ENCODE measurements around the gene AADACL4. TPM values are rescaled to one million over a fixed set of nuclear protein-coding genes. Genes with fewer than 3 reads are reported as not detected.

The AADACL4 gene
- total RNA-seq, 2 donors from 2014 or later: not detected

DNA sequence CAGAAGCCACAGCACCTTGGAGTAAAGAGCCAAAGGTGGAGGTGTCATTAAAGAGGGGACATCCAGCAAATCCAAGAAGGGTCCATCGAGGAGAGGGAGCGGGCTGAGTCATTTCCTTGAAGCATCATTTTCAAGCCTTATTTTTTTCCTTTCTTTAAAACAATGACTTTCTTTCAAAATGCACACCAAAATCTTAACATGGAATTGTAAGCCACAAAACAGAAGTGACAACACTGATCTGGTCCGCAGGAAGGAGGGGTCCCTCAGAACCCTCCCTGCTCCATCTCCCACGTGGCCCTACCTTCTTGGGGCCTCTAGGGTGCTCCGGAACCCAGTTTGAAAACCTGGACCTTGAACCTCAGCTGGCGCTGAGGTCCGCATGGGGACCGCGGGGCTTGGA, 40.7 kb upstream of the AADACL4 start:
- Mint-ChIP-seq H3K36me3 (ENCODE audit: low read depth) (peaks cover 11% of the 10 kb centered on the region), H3K27ac (no peak overlapping the region), H3K4me1 (peaks cover 28% of the 10 kb centered on the region), H3K27me3 (ENCODE audit: insufficient read depth) (peaks cover 95% of the 10 kb centered on the region), H3K4me3 (no peak overlapping the region), H3K9me3 (peaks cover 17% of the 10 kb centered on the region)
- H3K36me3 ChIP-seq (ENCODE audit: control insufficient read depth, insufficient read depth, low read length): no peaks in the 10 kb centered on the region
- H3K4me1 ChIP-seq (ENCODE audit: control insufficient read depth, insufficient read depth, low read length): peaks cover 7% of the 10 kb centered on the region
- no peak for TF ChIP-seq CTCF (conservative IDR thresholded peaks at IDR 0.05)
- H3K27ac ChIP-seq (ENCODE audit: low read depth, low read length): no peak overlapping the region
- DNase-seq: no peak
- peaks cover 81% of the 10 kb centered on the region for H3K27me3 ChIP-seq (ENCODE audit: control insufficient read depth, insufficient read depth, low read length, poor library complexity, severe bottlenecking)
- H3K4me3 ChIP-seq (ENCODE audit: low read length): no peak overlapping the region
- WGBS, 2 experiments (ENCODE audit: insufficient coverage in 1 of 2, insufficient read length in 1 of 2): 82% methylated on average over 9 of the region's 9 CpGs; no CpG with 5 or more reads in 1 of the 2 experiments
- no peak overlapping the region for H3K9ac ChIP-seq (ENCODE audit: extremely low read depth, low read length, poor library complexity, severe bottlenecking)
- H3K9me3 ChIP-seq (ENCODE audit: control insufficient read depth, low read length): peaks cover 11% of the 10 kb centered on the region

DNA sequence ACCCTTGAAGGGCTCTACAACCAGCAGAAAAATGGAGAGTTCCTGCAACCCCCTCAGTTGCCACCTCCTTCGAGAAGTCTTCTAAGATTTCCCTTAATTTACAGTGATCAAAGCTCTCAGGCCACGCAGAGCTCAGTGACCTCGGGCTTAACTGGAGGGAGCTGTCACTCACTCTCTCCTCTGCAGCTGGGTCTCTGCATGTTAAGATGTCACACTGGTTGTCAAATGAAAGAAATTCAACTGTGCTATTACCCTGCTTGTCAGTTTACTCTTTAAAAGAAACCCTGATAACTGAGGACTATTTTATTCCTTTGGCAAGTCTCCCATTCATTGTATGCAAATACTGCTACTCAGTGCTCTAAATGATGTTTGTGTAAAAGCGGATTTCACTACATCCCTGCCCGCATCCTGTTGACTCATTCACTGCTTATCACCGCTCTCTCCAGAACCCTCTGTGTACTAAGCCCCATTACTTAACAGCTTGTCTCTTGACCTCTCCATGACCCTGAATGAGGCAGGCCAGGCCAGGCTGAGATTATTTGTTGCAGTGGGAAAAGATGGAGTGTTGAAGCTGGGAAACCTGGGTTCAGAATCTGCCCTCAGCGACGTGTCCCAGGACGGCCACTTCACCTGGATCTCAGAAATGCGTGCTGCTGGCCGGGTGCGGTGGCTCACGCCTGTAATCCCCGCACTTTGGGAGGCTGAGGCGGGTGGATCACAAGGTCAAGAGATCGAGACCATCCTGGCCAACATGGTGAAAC, 39.6 kb upstream of the AADACL4 start:
- Mint-ChIP-seq H3K27ac (no peak overlapping the region), H3K27me3 (ENCODE audit: insufficient read depth) (peaks cover 95% of the 10 kb centered on the region), H3K4me3 (no peak overlapping the region), H3K9me3 (peaks cover 17% of the 10 kb centered on the region), H3K4me1 (peaks cover 28% of the 10 kb centered on the region), H3K36me3 (ENCODE audit: low read depth) (peaks cover 12% of the 10 kb centered on the region)
- Histone ChIP-seq H3K9ac (ENCODE audit: extremely low read depth, low read length, poor library complexity, severe bottlenecking) (no peak overlapping the region), H3K9me3 (ENCODE audit: control insufficient read depth, low read length) (peaks cover 11% of the 10 kb centered on the region), H3K4me3 (ENCODE audit: low read length) (no peak overlapping the region), H3K36me3 (ENCODE audit: control insufficient read depth, insufficient read depth, low read length) (no peaks in the 10 kb centered on the region), H3K27me3 (ENCODE audit: control insufficient read depth, insufficient read depth, low read length, poor library complexity, severe bottlenecking) (peaks cover 81% of the 10 kb centered on the region), H3K4me1 (ENCODE audit: control insufficient read depth, insufficient read depth, low read length) (peaks cover 7% of the 10 kb centered on the region), H3K27ac (ENCODE audit: low read depth, low read length) (no peak overlapping the region)
- TF ChIP-seq CTCF (conservative IDR thresholded peaks at IDR 0.05): no peak
- DNase-seq: peak; percentile 82
- 41 to 51% methylated on average over 11 to 16 of the region's 16 CpGs for WGBS, 2 experiments (ENCODE audit: insufficient coverage in 1 of 2, insufficient read length in 1 of 2)

DNA sequence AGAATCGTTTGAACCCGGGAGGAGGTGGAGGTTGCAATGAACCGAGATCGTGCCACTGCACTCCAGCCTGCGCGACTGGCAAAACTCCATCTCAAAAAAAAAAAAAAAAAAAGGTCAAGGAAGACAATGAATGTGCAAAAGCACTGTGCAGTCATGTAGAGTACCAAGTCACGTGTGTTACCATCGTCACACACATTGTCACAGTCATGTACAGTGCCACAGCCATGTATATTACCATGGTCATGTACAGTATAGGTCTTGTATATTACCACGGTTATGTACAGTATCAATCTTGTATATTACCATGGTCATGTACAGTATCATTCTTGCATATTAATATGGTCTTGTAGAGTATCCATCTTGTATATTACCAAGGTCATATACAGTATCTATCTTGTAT, 38.9 kb upstream of the AADACL4 start:
- Histone ChIP-seq H3K27ac (ENCODE audit: low read depth, low read length) (no peak overlapping the region), H3K27me3 (ENCODE audit: control insufficient read depth, insufficient read depth, low read length, poor library complexity, severe bottlenecking) (peaks cover 81% of the 10 kb centered on the region), H3K9ac (ENCODE audit: extremely low read depth, low read length, poor library complexity, severe bottlenecking) (no peak overlapping the region), H3K4me3 (ENCODE audit: low read length) (no peak overlapping the region), H3K4me1 (ENCODE audit: control insufficient read depth, insufficient read depth, low read length) (peaks cover 7% of the 10 kb centered on the region), H3K9me3 (ENCODE audit: control insufficient read depth, low read length) (peaks cover 11% of the 10 kb centered on the region), H3K36me3 (ENCODE audit: control insufficient read depth, insufficient read depth, low read length) (no peaks in the 10 kb centered on the region)
- H3K4me3 Mint-ChIP-seq: no peak overlapping the region
- H3K4me1 Mint-ChIP-seq: peaks cover 28% of the 10 kb centered on the region
- peaks cover 17% of the 10 kb centered on the region for H3K9me3 Mint-ChIP-seq
- no peak for TF ChIP-seq CTCF (conservative IDR thresholded peaks at IDR 0.05)
- DNase-seq: no peak
- H3K27me3 Mint-ChIP-seq (ENCODE audit: insufficient read depth): peaks cover 95% of the 10 kb centered on the region
- H3K36me3 Mint-ChIP-seq (ENCODE audit: low read depth): peaks cover 12% of the 10 kb centered on the region
- WGBS, 2 experiments (ENCODE audit: insufficient coverage in 1 of 2, insufficient read length in 1 of 2): 75 to 87% methylated on average over 4 to 9 of the region's 9 CpGs
- no peak overlapping the region for H3K27ac Mint-ChIP-seq
